Measurements from ENCODE around the gene SEMA3F.

DNA sequence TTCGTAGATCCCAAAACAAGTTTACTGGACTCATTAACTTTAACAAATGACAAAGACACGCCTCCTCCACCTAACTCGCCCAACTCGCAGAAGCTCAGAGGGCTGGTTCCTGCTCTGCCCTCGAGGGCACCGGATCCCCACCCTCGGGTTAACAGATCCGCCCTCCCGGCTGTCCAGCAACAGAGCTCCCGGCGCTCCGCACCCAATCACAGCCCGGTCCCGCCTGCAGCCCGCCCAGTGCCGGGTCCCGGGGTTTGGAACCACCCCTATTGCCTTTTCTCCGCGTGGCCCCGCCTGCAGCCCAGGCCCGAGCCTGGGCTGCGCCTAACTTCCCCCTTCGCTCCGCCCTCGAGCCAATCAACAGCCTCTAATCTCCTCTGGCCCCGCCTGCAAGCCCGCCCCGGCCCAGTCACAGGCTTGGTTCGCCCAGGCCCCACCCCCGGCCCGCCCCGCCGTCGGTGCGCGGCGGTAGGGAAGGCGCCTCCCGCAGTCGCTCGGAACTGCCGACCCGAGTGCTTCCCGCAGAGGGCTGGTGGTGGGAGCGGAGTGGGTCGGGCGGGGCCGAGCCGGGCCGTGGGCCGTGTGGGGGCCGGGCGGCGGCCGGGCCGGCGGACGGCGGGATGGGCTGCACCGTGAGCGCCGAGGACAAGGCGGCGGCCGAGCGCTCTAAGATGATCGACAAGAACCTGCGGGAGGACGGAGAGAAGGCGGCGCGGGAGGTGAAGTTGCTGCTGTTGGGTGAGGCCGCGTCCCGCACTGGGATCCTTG, 80.8 kb downstream of the SEMA3F start, which contains the start of gene GNAI2:
- TF ChIP-seq CTCF (IDR thresholded peaks at IDR 0.05) (peak in 1 of 4 experiments; percentile 28), POLR2A (IDR thresholded peaks at IDR 0.05) (peak; percentile 92 to 96)
